H54 (cell line): ENCODE results near the gene C3orf85.

ENCODE experiments used
- DNase-seq: peaks from one replicate; pipeline ENCODE4 v3.0.0; 2011; ENCODE audit warnings: low spot score, mixed read lengths; ENCODE audit not compliant: insufficient read length
- FAIRE-seq: peaks from 3 replicates; lab custom pipeline; 2011; peaks lifted over from hg19 to GRCh38; lab: Jason Lieb, UNC
- POLR2A ChIP-seq: IDR thresholded peaks from 2 replicates; pipeline ENCODE4 v1.6.1; 2011; ENCODE audit warnings: low read depth, mild to moderate bottlenecking, low read length

Gene C3orf85

GRCh38 chr3:109136523-109136922, at the start of gene C3orf85:
TSS of gene C3orf85 (plus strand) at chr3:109136719. CDS start at chr3:109136848, 129 bp downstream.
- DNase-seq (no peak), FAIRE-seq (no peak)
- TF ChIP-seq POLR2A: no peak

GRCh38 chr3:109089265-109089664, 47.3 kb upstream of the C3orf85 start:
- no peak for FAIRE-seq
- no peak for TF ChIP-seq POLR2A

GRCh38 chr3:109091846-109092245, 44.7 kb upstream of the C3orf85 start:
- no peak for TF ChIP-seq POLR2A
- no peak for FAIRE-seq
- no peak for DNase-seq

More at GRCh38 chr3:109089265-109089664, 47.3 kb upstream of the C3orf85 start:
- DNase-seq: no peak

GRCh38 chr3:109093561-109093960, 43.0 kb upstream of the C3orf85 start:
- FAIRE-seq: no peak
- no peak for DNase-seq
- no peak for TF ChIP-seq POLR2A

GRCh38 chr3:109095166-109095565, 41.4 kb upstream of the C3orf85 start:
- FAIRE-seq (no peak), DNase-seq (no peak)
- no peak for TF ChIP-seq POLR2A

GRCh38 chr3:109098079-109098644, 38.4 kb upstream of the C3orf85 start:
- no peak for DNase-seq
- no peak for TF ChIP-seq POLR2A
- no peak for FAIRE-seq

GRCh38 chr3:109109574-109109973, 26.9 kb upstream of the C3orf85 start:
- DNase-seq (no peak), FAIRE-seq (no peak)
- TF ChIP-seq POLR2A: no peak

- FAIRE-seq (no peak), DNase-seq (no peak)
- no peak for TF ChIP-seq POLR2A
These were observed 23.4 kb upstream of the C3orf85 start for GRCh38 chr3:109112946-109113760.

- FAIRE-seq: no peak
- no peak for TF ChIP-seq POLR2A
These were observed 21.8 kb upstream of the C3orf85 start for GRCh38 chr3:109114746-109115145.

GRCh38 chr3:109115451-109115850, 21.1 kb upstream of the C3orf85 start:
- DNase-seq (no peak), FAIRE-seq (no peak)
- no peak for TF ChIP-seq POLR2A

More at GRCh38 chr3:109114746-109115145, 21.8 kb upstream of the C3orf85 start:
- no peak for DNase-seq

GRCh38 chr3:109116031-109116430, 20.5 kb upstream of the C3orf85 start:
- DNase-seq (no peak), FAIRE-seq (no peak)
- TF ChIP-seq POLR2A: no peak

GRCh38 chr3:109117939-109118338, 18.6 kb upstream of the C3orf85 start, which contains the start of gene MORC1:
TSS of gene MORC1 (minus strand) at chr3:109118134. CDS start at chr3:109118059, 75 bp downstream.
- FAIRE-seq (no peak), DNase-seq (no peak)
- TF ChIP-seq POLR2A: no peak

GRCh38 chr3:109118584-109118983, 17.9 kb upstream of the C3orf85 start:
- FAIRE-seq (no peak), DNase-seq (no peak)
- TF ChIP-seq POLR2A: no peak

GRCh38 chr3:109122690-109123089, 13.8 kb upstream of the C3orf85 start:
- DNase-seq: no peak
- no peak for TF ChIP-seq POLR2A
- no peak for FAIRE-seq
